22Rv1 (cell line): ENCODE measurements around the gene SESTD1.

Experiments used
- CTCF ChIP-seq: fragments of 450-650 bp; IDR thresholded peaks from 2 replicates; pipeline ENCODE4 v1.5.1; 2017; ENCODE audit warnings: mild to moderate bottlenecking
- ZFX ChIP-seq: fragments of 450-650 bp; IDR thresholded peaks from 2 replicates; pipeline ENCODE4 v1.6.1; 2017; ENCODE audit warnings: antibody characterized with exemption, borderline replicate concordance

- no peak for TF ChIP-seq CTCF
- TF ChIP-seq ZFX = no peak
These were observed 157.8 kb downstream of the SESTD1 start for GRCh38 chr2:179106676-179107428.
